IgD-negative memory B cell (primary cell): Measurements from ENCODE around the gene GSDMA. TPM values are rescaled to one million over a fixed set of nuclear protein-coding genes. Genes with fewer than 3 reads are reported as not detected.
A peak's percentile ranks its signal among the peaks of the same experiment; 100 is the strongest.

Source experiments
- H3K27ac Mint-ChIP-seq, 3 donors: one replicate each; pipeline ENCODE4 v1.8.0; 2020 to 2022; ENCODE audit warnings: mild to moderate bottlenecking in 3 of 3, mixed read lengths in 3 of 3, moderate library complexity in 1 of 3
- H3K27me3 Mint-ChIP-seq: one replicate; pipeline ENCODE4 v1.8.0; 2021; ENCODE audit warnings: mixed read lengths
- H3K36me3 Mint-ChIP-seq: one replicate; pipeline ENCODE4 v1.8.0; 2020; ENCODE audit warnings: mild to moderate bottlenecking, mixed read lengths
- H3K4me1 Mint-ChIP-seq, 3 donors: one replicate each; pipeline ENCODE4 v1.8.0; 2020 to 2022; ENCODE audit warnings: mixed read lengths in 3 of 3, mild to moderate bottlenecking in 1 of 3
- H3K4me3 Mint-ChIP-seq, 4 donors: one replicate each; pipeline ENCODE4 v1.8.0; 2020 to 2022; ENCODE audit warnings: mild to moderate bottlenecking in 4 of 4, mixed read lengths in 4 of 4, moderate library complexity in 3 of 4
- H3K9me3 Mint-ChIP-seq, 3 donors: one replicate each; pipeline ENCODE4 v1.8.0; 2020 to 2021; ENCODE audit warnings: mixed read lengths in 3 of 3, mild to moderate bottlenecking in 1 of 3
- polyA plus RNA-seq: library from polyadenylated mRNA; unstranded; fragments of 300-500 nt; fragmentation: Illumina TruSeq; gene quantifications from one replicate; pipeline ENCODE4 v1.2.3, GENCODE V29; 2021

Gene GSDMA
- polyA plus RNA-seq, 1 donor from 2014 or later = 0.19 TPM

DNA sequence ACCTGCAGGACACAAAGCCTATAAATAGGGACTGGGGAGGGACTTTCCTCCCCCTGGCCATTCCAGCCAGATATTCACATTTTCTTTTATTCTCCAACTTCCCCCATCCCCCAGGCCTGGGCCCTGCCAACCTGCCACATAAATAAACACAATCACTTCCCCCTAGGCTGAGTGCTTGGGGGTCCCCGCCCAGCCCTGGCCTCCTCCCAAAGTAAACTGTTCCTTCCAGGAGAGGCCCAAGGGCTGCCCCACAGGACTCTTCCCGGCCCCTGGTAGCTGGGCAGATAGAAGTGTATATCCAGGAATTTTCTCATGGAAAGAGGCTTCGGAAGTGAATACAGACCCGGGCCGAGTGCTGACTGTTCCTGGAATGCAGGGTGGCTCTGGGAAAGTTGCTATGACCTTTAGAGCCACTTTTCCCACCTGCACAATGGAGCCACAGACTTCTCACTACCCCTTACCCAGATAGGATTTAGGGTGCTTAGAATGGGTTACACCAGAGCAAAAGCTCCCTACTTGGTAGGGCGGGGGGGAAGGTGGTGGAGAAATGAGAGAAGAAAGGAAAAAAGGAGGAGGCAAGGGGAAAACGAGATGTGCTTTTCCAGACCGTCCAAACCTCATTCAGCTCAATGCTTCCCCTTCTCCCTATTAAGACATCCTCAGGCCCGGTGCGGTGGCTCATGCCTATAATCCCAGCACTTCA, 60.9 kb downstream of the GSDMA start:
- Mint-ChIP-seq H3K27ac (no peak overlapping the region), H3K4me3 (no peak overlapping the region), H3K27me3 (no peaks in the 10 kb centered on the region), H3K4me1 (peaks cover 3 to 4% (median 3%) of the 10 kb centered on the region in 3 donors), H3K9me3 (no peaks in the 10 kb centered on the region), H3K36me3 (peaks cover 3% of the 10 kb centered on the region)

GRCh38 chr17:40024901-40025300, 62.1 kb downstream of the GSDMA start:
- H3K4me1 Mint-ChIP-seq = peaks cover 3 to 4% (median 3%) of the 10 kb centered on the region in 3 donors
- H3K27ac Mint-ChIP-seq = no peak overlapping the region
- peaks cover 3% of the 10 kb centered on the region for H3K36me3 Mint-ChIP-seq

DNA sequence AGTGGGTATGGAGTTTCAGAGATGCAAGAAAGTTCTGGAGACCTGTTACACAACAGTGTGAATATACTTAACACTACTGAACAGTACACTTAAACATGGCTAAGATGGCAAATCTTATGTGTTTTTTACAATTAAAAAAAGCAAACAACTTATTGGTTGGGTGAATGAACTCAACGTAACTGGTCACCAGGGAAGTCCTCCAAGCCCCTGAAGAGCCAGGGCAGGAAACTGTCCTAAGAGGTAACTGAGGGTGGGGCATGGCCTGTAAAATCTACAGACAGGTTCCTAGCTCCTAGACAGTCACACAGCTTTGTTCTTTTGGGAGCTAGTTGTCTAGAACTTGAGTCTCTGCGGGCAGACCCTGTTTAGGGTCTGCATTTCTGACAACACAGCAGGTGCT, 62.8 kb downstream of the GSDMA start:
- Mint-ChIP-seq H3K4me3 (no peak overlapping the region), H3K27ac (peak overlapping the region in 2 of 3 donors; percentile 26 to 65)

More at GRCh38 chr17:40024901-40025300, 62.1 kb downstream of the GSDMA start:
- Mint-ChIP-seq H3K4me3 (no peak overlapping the region), H3K27me3 (no peaks in the 10 kb centered on the region), H3K9me3 (no peaks in the 10 kb centered on the region)

DNA sequence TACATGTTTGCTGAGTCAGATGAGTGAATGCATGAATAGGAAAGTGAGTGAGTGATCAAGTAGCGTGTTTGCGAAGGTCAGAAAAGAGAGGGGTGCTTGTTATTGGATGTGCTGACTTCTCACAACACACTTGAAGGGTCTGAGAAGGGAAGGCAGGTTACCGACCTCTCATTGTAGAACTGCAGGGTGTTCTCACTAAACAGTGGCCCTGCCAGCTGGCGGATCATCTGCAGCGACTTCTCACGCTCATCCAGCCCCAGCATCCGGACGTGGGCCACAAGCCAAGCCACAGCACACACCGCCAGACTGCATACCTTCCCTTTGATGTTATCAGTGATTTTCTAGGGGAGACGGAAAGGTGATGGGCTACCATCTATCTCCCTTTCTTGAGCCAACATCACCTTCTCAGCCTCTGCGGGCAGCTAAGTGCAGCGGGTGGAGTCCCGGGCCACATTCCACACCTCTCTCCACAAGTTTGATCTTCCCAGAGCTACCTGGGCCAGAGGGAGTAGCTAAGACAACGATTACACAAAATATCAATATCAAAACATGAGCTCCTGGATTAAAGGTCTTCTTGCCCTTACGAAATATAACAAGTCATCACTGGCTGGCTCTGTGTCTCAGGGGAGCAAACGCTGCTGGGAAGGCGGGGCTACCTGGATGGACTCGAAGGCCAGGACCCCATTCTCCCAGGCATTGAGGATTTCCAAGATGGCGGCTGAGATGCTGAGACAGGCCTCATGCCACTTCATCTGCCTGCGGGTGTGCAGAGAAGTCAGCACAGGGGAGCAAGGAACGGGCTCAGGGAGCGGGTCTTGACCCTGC, 63.4 kb downstream of the GSDMA start:
- no peaks in the 10 kb centered on the region for H3K27me3 Mint-ChIP-seq
- H3K9me3 Mint-ChIP-seq = no peaks in the 10 kb centered on the region
- peaks cover 3 to 4% (median 3%) of the 10 kb centered on the region in 3 donors for H3K4me1 Mint-ChIP-seq
- peak overlapping the region in 2 of 3 donors; percentile 26 to 65 for H3K27ac Mint-ChIP-seq
- H3K4me3 Mint-ChIP-seq = no peak overlapping the region
- H3K36me3 Mint-ChIP-seq = peaks cover 1% of the 10 kb centered on the region

More for the DNA sequence above, 62.8 kb downstream of the GSDMA start:
- no peaks in the 10 kb centered on the region for H3K27me3 Mint-ChIP-seq
- peaks cover 3 to 4% (median 3%) of the 10 kb centered on the region in 3 donors for H3K4me1 Mint-ChIP-seq
- no peaks in the 10 kb centered on the region for H3K9me3 Mint-ChIP-seq
- peaks cover 3% of the 10 kb centered on the region for H3K36me3 Mint-ChIP-seq

DNA sequence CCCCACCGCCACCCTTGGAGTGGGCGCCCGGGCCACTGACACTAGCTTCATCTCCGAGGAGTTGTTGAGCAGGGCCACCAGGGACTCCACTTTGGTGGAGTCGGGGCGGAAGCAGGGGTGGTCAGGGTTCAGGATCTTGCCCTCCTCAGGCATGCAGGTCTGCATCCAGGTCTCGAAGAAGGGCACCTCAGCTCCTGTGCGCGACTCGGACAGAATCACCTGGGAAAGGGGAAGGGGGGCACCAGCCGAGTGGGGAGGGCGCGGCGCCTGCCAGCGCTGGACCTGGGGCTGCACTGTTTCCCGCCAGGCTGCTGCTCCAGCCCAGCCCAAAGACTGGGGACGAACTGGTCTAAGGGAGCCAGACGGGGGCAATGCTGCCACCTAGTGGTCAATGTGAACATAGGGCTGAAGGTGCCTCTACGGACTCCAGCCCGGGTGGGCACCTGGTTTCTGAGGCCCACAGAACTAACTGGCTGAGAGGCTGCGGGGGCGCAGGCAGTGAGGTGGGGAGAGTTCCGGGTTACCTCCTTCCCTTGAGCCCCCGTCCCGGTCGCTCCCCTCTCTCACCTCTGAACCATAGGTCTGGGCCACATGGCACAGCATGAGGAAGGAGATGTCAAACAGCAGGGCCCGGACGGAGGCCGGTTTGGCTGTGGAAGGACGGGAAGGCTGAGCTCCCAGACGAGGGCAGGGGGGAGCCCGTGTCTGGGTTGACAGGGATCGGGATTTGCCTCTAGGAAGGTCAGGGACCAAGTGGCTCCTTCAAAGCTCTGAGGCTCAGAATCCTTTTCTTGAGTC, 64.2 kb downstream of the GSDMA start:
- Mint-ChIP-seq H3K4me1 (peaks cover 3 to 4% (median 3%) of the 10 kb centered on the region in 3 donors), H3K36me3 (peaks cover 1% of the 10 kb centered on the region), H3K27me3 (no peaks in the 10 kb centered on the region), H3K4me3 (no peak overlapping the region), H3K9me3 (no peaks in the 10 kb centered on the region), H3K27ac (peak overlapping the region in 1 of 3 donors; percentile 48)

Other genes with a start within 250 kb of the GSDMA start
- gene MIEN1, start 232.5 kb upstream of the GSDMA start, polyA plus RNA-seq = 113 TPM
- gene GRB7, start 225.1 kb upstream of the GSDMA start, polyA plus RNA-seq = not detected
- 103 TPM for gene IKZF3, start 98.7 kb upstream of the GSDMA start, polyA plus RNA-seq
- 0.84 TPM for gene ZPBP2, start 94.8 kb upstream of the GSDMA start, polyA plus RNA-seq
- 0.36 TPM for gene GSDMB, start 44.4 kb upstream of the GSDMA start, polyA plus RNA-seq
- 182 TPM for gene ORMDL3, start 35.4 kb upstream of the GSDMA start, polyA plus RNA-seq
- not detected for gene LRRC3C, start 35.3 kb upstream of the GSDMA start, polyA plus RNA-seq
- gene PSMD3, start 17.8 kb downstream of the GSDMA start, polyA plus RNA-seq = 49.7 TPM
- gene CSF3, start 52.4 kb downstream of the GSDMA start, polyA plus RNA-seq = not detected
- gene MED24, start 91.4 kb downstream of the GSDMA start, polyA plus RNA-seq = 51.9 TPM
- 4.6 TPM for gene THRA, start 100.0 kb downstream of the GSDMA start, polyA plus RNA-seq
- 3.6 TPM for gene NR1D1, start 137.6 kb downstream of the GSDMA start, polyA plus RNA-seq
- gene MSL1, start 159.0 kb downstream of the GSDMA start, polyA plus RNA-seq = 10.1 TPM
- 49.9 TPM for gene CASC3, start 177.5 kb downstream of the GSDMA start, polyA plus RNA-seq
- gene RAPGEFL1, start 214.5 kb downstream of the GSDMA start, polyA plus RNA-seq = 0.69 TPM